IPS-18a (cell line): ENCODE measurements around the gene RIPK4.
A peak's percentile ranks its signal among the peaks of the same experiment; 100 is the strongest.

Source experiments
- H3K27ac ChIP-seq: one replicate; pipeline ENCODE4 v1.5.1; 2013; ENCODE audit warnings: low read length
- H3K27me3 ChIP-seq: one replicate; pipeline ENCODE4 v1.6.1; 2013; ENCODE audit warnings: mild to moderate bottlenecking, low read length; ENCODE audit not compliant: control insufficient read depth, insufficient read depth
- H3K36me3 ChIP-seq: one replicate; pipeline ENCODE4 v1.6.1; 2013; ENCODE audit warnings: low read depth, low read length; ENCODE audit not compliant: control insufficient read depth
- H3K4me1 ChIP-seq: one replicate; pipeline ENCODE4 v1.6.1; 2013; ENCODE audit warnings: low read depth, low read length; ENCODE audit not compliant: control insufficient read depth
- H3K4me3 ChIP-seq: one replicate; pipeline ENCODE4 v1.5.1; 2013; ENCODE audit warnings: low read length
- H3K9ac ChIP-seq: one replicate; pipeline ENCODE4 v1.6.1; 2013; ENCODE audit warnings: mild to moderate bottlenecking, low read length, moderate library complexity
- H3K9me3 ChIP-seq: one replicate; pipeline ENCODE4 v1.6.1; 2013; ENCODE audit warnings: low read depth, low read length; ENCODE audit not compliant: control insufficient read depth

RIPK4 gene

GRCh38 chr21:41766883-41767605, at the start of gene RIPK4:
Gene RIPK4 (minus strand): TSS chr21:41767052. CDS start chr21:41767041, 11 bp downstream.
- H3K27ac ChIP-seq, result no peak within 1 kb of the TSS
- peak within 1 kb of the TSS; percentile 56 for H3K4me3 ChIP-seq
- H3K9me3 ChIP-seq, result no peaks in the 10 kb centered on the region
- H3K27me3 ChIP-seq, result peaks cover 96% of the 10 kb centered on the region
- peaks cover 56% of the 10 kb centered on the region for H3K4me1 ChIP-seq
- no peak within 1 kb of the TSS for H3K9ac ChIP-seq
- no peaks in the 10 kb centered on the region for H3K36me3 ChIP-seq

GRCh38 chr21:41815652-41816582, 49.1 kb upstream of the RIPK4 start:
- no peak overlapping the region for H3K9ac ChIP-seq
- no peak overlapping the region for H3K27ac ChIP-seq
- no peaks in the 10 kb centered on the region for H3K27me3 ChIP-seq
- no peaks in the 10 kb centered on the region for H3K9me3 ChIP-seq
- no peaks in the 10 kb centered on the region for H3K4me1 ChIP-seq
- no peak overlapping the region for H3K4me3 ChIP-seq
- H3K36me3 ChIP-seq, result peaks cover 13% of the 10 kb centered on the region

- H3K36me3 ChIP-seq, result peaks cover 15% of the 10 kb centered on the region
- H3K9ac ChIP-seq, result no peak overlapping the region
- no peaks in the 10 kb centered on the region for H3K9me3 ChIP-seq
- H3K4me3 ChIP-seq, result no peak overlapping the region
- no peaks in the 10 kb centered on the region for H3K27me3 ChIP-seq
- no peaks in the 10 kb centered on the region for H3K4me1 ChIP-seq
- no peak overlapping the region for H3K27ac ChIP-seq
These were observed 46.4 kb upstream of the RIPK4 start for GRCh38 chr21:41813226-41813625.

GRCh38 chr21:41812679-41813078, 45.8 kb upstream of the RIPK4 start:
- Histone ChIP-seq H3K9ac (no peak overlapping the region), H3K4me1 (no peaks in the 10 kb centered on the region), H3K36me3 (peaks cover 15% of the 10 kb centered on the region), H3K4me3 (no peak overlapping the region), H3K27ac (no peak overlapping the region), H3K27me3 (no peaks in the 10 kb centered on the region), H3K9me3 (no peaks in the 10 kb centered on the region)

- Histone ChIP-seq H3K9ac (no peak overlapping the region), H3K27ac (no peak overlapping the region), H3K4me1 (no peaks in the 10 kb centered on the region), H3K36me3 (peaks cover 15% of the 10 kb centered on the region), H3K27me3 (no peaks in the 10 kb centered on the region), H3K4me3 (no peak overlapping the region), H3K9me3 (no peaks in the 10 kb centered on the region)
These were observed 43.7 kb upstream of the RIPK4 start for GRCh38 chr21:41810597-41810932.

GRCh38 chr21:41809891-41810596, 43.2 kb upstream of the RIPK4 start:
- Histone ChIP-seq H3K27me3 (no peaks in the 10 kb centered on the region), H3K36me3 (peaks cover 9% of the 10 kb centered on the region), H3K27ac (no peak overlapping the region), H3K9ac (no peak overlapping the region), H3K4me3 (no peak overlapping the region), H3K4me1 (no peaks in the 10 kb centered on the region), H3K9me3 (no peaks in the 10 kb centered on the region)

- no peaks in the 10 kb centered on the region for H3K9me3 ChIP-seq
- H3K27me3 ChIP-seq, result no peaks in the 10 kb centered on the region
- H3K4me1 ChIP-seq, result no peaks in the 10 kb centered on the region
- H3K4me3 ChIP-seq, result no peak overlapping the region
- no peak overlapping the region for H3K9ac ChIP-seq
- peaks cover 3% of the 10 kb centered on the region for H3K36me3 ChIP-seq
- no peak overlapping the region for H3K27ac ChIP-seq
These were observed 42.0 kb upstream of the RIPK4 start for GRCh38 chr21:41808846-41809245.

GRCh38 chr21:41808094-41808493, 41.2 kb upstream of the RIPK4 start:
- Histone ChIP-seq H3K36me3 (peaks cover 3% of the 10 kb centered on the region), H3K4me1 (no peaks in the 10 kb centered on the region), H3K9ac (no peak overlapping the region), H3K27me3 (no peaks in the 10 kb centered on the region), H3K27ac (no peak overlapping the region), H3K4me3 (no peak overlapping the region), H3K9me3 (no peaks in the 10 kb centered on the region)

- H3K9ac ChIP-seq, result no peak overlapping the region
- H3K4me3 ChIP-seq, result no peak overlapping the region
- H3K27me3 ChIP-seq, result no peaks in the 10 kb centered on the region
- H3K9me3 ChIP-seq, result no peaks in the 10 kb centered on the region
- no peaks in the 10 kb centered on the region for H3K4me1 ChIP-seq
- peaks cover 3% of the 10 kb centered on the region for H3K36me3 ChIP-seq
- H3K27ac ChIP-seq, result no peak overlapping the region
These were observed 39.9 kb upstream of the RIPK4 start for GRCh38 chr21:41806773-41807172.

GRCh38 chr21:41805643-41806042, 38.8 kb upstream of the RIPK4 start:
- Histone ChIP-seq H3K9ac (no peak overlapping the region), H3K4me3 (no peak overlapping the region), H3K4me1 (no peaks in the 10 kb centered on the region), H3K27me3 (no peaks in the 10 kb centered on the region), H3K9me3 (no peaks in the 10 kb centered on the region), H3K27ac (no peak overlapping the region), H3K36me3 (peaks cover 11% of the 10 kb centered on the region)

- Histone ChIP-seq H3K9ac (no peak overlapping the region), H3K4me1 (no peaks in the 10 kb centered on the region), H3K36me3 (peaks cover 13% of the 10 kb centered on the region), H3K27ac (no peak overlapping the region), H3K27me3 (no peaks in the 10 kb centered on the region), H3K9me3 (no peaks in the 10 kb centered on the region), H3K4me3 (no peak overlapping the region)
These were observed 38.2 kb upstream of the RIPK4 start for GRCh38 chr21:41805038-41805437.
